ENCODE results near the gene TAS2R1.

TAS2R1 gene

DNA sequence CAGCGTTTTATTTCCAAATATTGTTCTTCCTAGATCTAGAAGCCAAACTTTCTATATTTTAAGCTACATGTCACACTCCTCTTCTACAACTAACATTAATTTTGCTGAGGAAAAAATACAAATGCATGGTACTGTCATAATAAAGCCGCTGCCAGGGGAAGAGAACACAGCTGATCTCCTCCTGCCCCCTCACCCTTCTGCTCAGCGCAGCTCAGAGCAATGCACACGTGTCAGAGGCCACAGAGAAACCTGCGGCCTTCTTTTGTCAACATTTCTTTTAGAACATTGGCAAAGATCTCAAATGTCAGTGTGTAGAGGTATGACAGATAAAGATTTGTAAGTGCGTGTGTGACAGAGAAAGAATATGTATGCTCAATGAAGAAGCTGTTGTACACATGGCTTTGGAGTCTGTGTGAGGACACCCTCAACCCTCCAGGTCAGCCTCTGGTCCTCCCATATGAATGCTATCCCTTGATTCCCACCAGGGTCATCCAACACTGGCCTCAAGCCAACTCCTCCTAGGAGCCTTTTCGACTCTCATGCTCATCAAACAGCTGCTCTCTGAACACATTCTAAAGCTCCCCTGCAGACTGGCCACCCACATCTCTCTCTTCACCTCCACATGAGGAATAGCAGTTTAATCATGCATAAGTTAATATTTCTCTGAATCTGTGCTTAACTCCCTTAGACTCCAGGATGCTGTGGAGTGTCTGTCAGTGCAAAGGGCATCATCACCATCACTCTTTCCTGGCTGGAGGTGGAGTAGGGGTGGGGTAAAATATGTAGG, 40.9 kb downstream of the TAS2R1 start:
- DNase-seq = peak in 12 of 56 donors; percentile 7 to 50 (median 22)

GRCh38 chr5:9588254-9588653, 41.9 kb downstream of the TAS2R1 start:
- no peak for DNase-seq

DNA sequence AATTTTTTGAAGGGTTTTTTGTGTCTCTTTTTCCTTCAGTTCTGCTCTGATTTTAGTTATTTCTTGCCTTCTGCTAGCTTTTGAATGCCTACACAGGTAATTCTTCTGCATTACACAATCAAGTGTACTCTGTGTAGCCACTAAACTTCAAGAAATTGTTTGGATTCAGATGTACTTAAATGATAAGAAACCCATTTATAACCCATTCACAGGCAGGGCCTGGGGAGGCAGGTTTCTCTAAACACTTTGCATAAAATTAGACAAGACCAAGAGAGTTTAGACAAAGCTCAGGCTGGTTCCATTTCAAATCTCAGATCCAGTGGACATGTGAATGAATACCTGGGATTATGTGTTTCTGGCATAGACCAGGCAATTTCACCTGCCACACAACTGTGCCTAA, 43.0 kb downstream of the TAS2R1 start:
- no peak for DNase-seq

DNA sequence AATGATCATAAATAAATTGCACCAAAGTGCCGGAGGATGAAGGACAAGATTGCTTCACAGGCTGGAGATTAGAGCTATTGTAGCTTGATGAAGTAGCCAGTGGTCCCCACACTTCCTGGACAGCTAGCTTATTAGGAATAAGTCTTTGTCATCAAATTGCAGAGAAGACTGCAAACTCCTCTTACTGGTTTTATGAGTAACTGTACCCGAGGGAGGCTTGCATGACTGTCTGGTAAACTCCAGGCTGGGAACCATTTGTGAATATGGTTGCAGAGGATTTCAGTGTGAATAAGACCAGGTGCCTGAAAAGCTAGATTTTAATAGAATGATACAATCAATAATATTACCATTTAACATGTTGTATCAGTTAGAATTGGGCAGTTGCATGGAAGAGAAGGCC, 47.7 kb downstream of the TAS2R1 start:
- no peak for DNase-seq
